SKM-1 treated with dmso at 0.1 percent for 144 hours (cell line): ENCODE results near the gene THUMPD3.

Experiments
- DNase-seq: peaks from one replicate; lab custom pipeline; 2025; ENCODE audit not compliant: unreplicated experiment; lab: John Stamatoyannopoulos, UW

The THUMPD3 gene

DNA sequence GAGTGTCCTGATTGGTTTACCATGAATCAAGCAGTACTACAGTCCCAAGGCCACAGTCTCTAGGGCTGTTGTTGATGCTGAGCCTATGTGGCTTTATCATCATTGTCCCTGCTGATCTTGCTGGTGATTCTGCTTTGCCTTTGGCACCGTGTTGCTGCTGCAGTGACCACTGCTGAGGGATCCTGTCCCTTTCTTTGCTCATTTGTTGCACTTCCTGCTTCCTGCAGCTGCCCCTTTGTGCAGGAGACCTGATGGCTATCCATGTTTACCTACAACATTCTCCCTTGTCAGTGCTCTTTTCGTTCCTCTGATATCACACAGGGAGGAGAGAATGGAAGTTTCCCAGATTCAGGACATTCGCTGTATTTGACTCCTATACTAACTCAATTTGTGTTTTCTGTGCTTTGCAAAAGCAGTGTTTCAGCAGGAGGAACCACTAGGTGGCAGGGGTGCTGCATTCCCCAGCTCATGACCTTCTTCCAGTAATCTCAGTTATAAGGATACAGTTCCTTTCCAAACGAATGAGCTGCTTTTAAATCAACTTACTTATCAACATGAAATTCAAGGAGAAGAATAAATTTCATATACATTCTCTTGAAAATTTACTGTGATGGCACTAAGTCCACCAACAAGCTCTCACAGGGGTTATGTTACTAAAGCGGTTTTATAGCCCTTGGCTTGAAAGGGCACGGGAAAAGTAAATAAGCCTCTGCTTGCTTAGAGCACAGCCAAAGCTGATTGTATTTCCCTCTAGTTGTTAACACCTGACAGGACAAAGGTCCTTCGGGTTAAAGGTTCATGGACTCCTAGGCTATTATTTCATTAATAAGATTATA, 9.7 kb upstream of the THUMPD3 start:
- DNase-seq, result peak; percentile 44

GRCh38 chr3:9361691-9362388, 1.0 kb upstream of the THUMPD3 start:
- DNase-seq, result no peak

GRCh38 chr3:9369508-9369907, 6.7 kb downstream of the THUMPD3 start:
- no peak for DNase-seq

DNA sequence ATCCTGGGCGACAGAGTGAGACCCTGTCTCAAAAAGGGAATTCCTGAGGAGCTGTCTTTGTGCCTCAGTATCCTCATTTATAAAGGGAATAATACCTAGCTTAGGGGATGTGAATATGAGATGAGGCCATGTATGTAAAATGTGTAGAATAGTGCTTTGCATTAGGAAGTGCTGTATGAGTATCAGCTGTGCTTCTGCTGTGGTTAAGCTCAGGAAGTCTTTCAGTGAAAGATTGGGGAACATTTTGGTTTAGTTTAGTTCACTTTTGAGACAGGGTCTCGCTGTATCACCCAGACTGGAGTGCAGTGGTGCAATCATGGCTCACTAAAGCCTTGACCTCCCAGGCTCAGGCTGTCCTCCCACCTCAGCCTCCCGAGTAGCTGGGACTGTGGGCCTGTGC, 10.6 kb downstream of the THUMPD3 start:
- DNase-seq, result no peak

GRCh38 chr3:9377981-9378380, 15.1 kb downstream of the THUMPD3 start:
- DNase-seq, result no peak

DNA sequence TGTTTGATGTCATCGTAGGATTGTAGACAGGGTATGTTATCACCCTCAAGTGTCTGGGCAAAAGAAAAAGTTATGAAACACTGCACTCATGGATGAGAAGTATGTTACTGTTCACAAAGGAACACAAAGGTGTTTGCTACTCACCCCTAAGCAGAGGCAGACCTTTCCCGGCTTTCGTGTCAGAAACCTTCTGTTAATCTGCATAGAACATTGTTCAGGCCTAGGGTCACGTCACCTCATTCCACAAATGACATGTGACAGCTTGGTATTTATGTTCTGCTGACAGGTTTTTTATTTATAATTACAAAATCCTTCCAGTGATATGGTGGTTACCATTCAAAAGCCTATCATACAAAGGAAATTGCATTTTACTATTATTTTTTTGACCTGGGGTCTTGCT, 16.5 kb downstream of the THUMPD3 start:
- DNase-seq, result no peak

GRCh38 chr3:9380014-9380413, 17.2 kb downstream of the THUMPD3 start:
- DNase-seq, result no peak

GRCh38 chr3:9384141-9384828, 21.4 kb downstream of the THUMPD3 start:
- no peak for DNase-seq

- DNase-seq, result no peak
These were observed 22.6 kb downstream of the THUMPD3 start for GRCh38 chr3:9385187-9386077.

DNA sequence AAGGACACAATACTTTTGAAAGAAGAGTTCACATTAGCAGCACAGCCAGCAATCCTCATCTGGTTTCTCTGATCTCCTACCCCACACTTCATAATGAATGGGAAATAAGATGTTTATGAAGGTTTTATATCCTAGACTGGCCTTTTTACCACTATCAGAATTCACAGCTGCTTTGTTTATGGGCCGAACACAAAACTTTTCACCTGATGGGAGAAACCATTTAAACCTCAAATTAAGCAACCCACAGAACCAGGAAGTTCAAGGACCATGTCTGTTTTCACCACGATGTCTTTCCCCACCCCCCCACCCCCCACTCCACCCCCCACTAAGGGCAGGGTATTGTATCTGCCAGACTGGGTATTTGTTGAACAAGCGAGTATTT, 23.2 kb downstream of the THUMPD3 start:
- DNase-seq, result no peak

DNA sequence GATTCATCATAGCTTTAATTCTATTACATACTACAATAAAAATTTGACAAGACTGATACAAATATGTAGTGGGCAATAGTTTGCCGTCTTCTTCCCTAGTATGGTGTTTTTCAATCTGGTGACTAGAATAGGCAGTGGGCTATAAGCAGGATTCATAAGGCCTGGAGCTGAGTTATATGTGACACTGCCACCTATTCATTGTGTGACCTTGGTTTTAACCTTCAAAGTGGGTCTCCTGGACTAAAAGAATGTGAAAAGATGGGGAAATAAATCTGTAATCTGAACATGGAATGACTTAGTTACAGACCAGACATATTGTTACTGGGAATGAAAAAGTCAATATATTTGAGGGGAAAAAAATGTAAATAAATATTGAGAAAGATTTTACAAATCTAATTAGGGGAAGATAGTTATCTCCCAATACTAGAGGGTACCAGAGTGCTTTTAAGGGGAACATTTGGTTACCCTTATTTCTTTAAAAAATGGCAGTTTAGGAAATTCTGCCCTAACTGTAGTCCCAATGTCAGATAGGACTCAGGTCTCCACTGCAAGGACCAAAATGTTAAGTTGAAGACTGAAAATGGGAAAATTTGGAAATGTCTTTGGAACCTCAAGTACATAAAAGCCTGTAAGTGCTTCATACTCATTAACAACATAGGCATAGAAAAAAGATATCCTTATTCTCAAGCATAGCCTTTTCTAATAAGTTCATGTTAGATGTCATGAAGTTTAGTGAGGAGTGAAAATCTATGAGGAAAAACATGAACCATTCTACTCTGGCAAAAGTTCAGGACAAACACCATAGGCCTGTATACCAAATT, 23.9 kb downstream of the THUMPD3 start:
- no peak for DNase-seq

- DNase-seq, result no peak
These were observed 24.4 kb downstream of the THUMPD3 start for GRCh38 chr3:9387322-9387655.

DNA sequence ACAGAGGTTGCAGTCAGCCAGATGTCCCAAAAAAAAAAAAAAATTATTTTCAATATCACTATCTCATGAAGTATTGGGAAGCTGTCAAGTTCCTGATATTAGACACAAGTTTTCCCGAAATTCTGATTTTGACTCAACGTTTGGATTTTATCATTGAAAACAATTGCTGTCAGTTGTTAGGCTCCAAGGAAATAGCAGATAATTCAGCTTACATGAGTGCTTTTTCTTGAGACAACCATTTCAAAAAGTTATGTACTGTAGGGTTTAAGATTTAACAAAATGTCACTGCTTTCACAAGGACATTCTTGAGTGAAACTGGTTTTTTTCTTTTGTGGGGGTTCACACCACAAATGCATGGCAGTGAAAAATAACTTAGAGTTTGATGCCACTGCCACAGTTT, 25.3 kb downstream of the THUMPD3 start:
- DNase-seq, result no peak

- no peak for DNase-seq
These were observed 25.9 kb downstream of the THUMPD3 start for GRCh38 chr3:9388562-9389272.

- DNase-seq, result no peak
These were observed 27.5 kb downstream of the THUMPD3 start for GRCh38 chr3:9390265-9390888.

- no peak for DNase-seq
These were observed 29.2 kb downstream of the THUMPD3 start for GRCh38 chr3:9392041-9392440.

DNA sequence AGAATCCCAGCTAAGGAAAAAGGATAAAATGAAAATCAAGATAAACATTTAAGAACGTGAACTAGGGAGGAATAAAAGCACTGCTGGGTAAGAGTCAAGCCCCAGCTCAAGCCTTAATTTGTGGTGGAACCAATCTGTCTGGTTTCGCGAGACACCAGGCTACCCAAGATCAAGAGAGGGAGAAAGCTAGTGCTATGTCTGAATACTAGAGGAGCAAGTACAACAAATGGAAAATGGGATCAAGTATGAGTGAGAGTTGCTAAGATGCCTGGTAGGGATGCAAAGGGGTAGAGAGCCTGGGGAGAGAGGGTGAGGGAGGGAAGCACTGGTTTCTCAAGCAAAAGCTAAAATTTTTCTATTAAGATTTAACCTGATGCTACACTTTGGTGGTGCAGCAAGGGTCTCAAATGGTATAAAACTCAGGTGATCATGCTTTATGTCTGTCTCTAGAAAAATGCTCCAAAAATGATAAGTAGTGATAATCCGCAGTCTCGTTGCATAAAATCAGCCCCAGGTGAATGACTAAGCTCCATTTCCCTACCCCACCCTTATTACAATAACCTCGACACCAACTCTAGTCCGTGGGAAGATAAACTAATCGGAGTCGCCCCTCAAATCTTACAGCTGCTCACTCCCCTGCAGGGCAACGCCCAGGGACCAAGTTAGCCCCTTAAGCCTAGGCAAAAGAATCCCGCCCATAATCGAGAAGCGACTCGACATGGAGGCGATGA, 32.9 kb downstream of the THUMPD3 start:
- no peak for DNase-seq

DNA sequence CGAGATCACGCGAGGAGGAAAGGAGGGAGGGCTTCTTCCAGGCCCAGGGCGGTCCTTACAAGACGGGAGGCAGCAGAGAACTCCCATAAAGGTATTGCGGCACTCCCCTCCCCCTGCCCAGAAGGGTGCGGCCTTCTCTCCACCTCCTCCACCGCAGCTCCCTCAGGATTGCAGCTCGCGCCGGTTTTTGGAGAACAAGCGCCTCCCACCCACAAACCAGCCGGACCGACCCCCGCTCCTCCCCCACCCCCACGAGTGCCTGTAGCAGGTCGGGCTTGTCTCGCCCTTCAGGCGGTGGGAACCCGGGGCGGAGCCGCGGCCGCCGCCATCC, 33.4 kb downstream of the THUMPD3 start:
- DNase-seq, result peak; percentile 82
